Left colon (tissue), 2 donors: ENCODE measurements around the gene VEPH1. TPM values are rescaled to one million over a fixed set of nuclear protein-coding genes. Genes with fewer than 3 reads are reported as not detected.
"Not testable (repeated sequence)": the region's sequence is repeated elsewhere in the genome, so short reads cannot be mapped to it uniquely, and the experiment has no call there.

Experiments
- ATAC-seq: fragments of 200-7000 bp; cut with Tn5 transposase; one replicate; pipeline ENCODE4 v1.9.1; 2020; ENCODE audit warnings: mild to moderate bottlenecking, moderate library complexity
- DNase-seq, 2 donors: peaks; one replicate each; pipeline ENCODE4 v3.0.0-alpha.2; 2020
- intact Hi-C, 2 donors: fragments of 100-400 bp; cut with DNase I in 1 of 2; cut with micrococcal nuclease in 1 of 2; formaldehyde crosslinking; loops; one replicate each; pipeline versions ENCODE4 v1.11.2 to v1.14.0; 2022; cut with DNase I, micrococcal nuclease
- total RNA-seq, 2 donors: library from RNA; stranded (reverse); fragmentation: NEBNext Ultra II Directional; extraction: Animal tissue kit (Norgen Biotek cat#: 25700); gene quantifications; one replicate each; pipeline ENCODE4 v1.2.1, GENCODE V29; 2021
- donor health status: DM: no; HTN: no; CAD: no.
- donor health status: DM: yes; HTN: yes; CAD: no.

The VEPH1 gene
- total RNA-seq, 2 donors from 2014 or later, result 4.2 to 7.8 TPM

DNA sequence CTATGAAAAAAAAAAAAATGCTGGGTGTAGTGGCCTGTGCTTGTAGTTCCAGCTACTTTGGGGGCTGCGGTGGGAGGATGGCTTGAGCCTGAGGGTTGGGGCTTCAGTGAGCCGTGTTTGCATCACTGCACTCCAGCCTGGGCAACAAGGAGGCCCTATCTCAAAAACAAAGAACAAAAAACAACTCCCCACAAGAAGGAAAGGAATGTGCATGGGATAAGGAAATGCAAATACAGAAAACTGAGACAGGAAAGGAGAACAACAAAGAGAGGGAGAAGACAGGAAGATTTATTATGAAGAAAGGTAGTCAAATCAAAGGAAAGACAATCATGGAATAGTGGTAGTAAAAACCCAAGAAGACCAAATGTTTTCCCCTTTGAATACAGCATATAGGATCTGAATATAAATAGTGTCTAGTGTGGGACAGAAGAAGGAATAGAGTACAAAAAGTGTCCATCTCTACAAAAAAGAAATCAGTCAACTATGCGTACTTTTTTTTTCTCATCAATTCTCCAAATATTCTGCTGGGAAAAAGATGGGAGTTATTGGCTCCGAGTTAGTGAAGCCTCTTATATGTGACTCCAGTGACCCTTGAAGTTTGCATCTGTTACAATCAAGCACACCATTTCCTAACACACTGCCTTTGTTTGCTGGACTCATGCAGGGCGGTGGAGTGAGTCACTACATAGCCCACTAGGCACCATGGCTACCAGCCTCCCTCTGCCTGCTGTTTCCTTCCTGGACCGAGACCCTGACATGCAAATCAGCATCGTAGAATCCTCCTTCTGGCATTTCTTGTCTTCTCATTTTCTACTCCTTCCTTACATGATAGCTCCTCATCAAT is 167.8 kb downstream of the VEPH1 start:
- intact Hi-C loops, result no loop called here
- no peak for DNase-seq
- ATAC-seq, result no peak

GRCh38 chr3:157333551-157333991 is 169.6 kb downstream of the VEPH1 start:
- intact Hi-C loops, result no loop called here
- no peak for ATAC-seq
- no peak for DNase-seq

- DNase-seq, result no peak
- no peak for ATAC-seq
- intact Hi-C loops, result no loop called here
Measured at GRCh38 chr3:157330206-157330605, 173.0 kb downstream of the VEPH1 start.

DNA sequence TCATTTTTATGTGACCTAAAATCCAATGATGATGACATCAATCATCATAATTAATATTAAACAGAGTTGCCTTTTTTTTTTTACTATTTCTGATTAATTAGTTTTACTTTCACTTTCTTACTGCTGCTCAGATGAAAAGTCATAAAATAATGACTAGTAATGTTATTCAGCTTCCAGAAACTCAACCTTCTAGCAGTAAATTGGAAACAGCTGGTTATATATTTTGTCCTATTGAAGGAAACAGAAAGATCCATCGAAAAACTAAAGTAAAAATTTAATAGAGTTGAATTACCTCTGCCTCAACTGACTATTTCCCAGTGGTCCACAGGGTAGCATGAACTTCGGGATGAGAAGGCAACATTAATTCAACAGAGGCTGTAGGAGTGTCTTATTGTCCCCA is 173.7 kb downstream of the VEPH1 start:
- DNase-seq (no peak), ATAC-seq (no peak)
- intact Hi-C loops, result no loop called here

- ATAC-seq (no peak), DNase-seq (no peak)
- intact Hi-C loops, result no loop called here
Measured at GRCh38 chr3:157327837-157328236, 175.4 kb downstream of the VEPH1 start.

GRCh38 chr3:157327018-157327417 is 176.2 kb downstream of the VEPH1 start:
- ATAC-seq (no peak), DNase-seq (no peak)
- intact Hi-C loops, result no loop called here

- ATAC-seq, DNase-seq, intact Hi-C loops: not testable (repeated sequence)
Measured at GRCh38 chr3:157324869-157325268, 178.3 kb downstream of the VEPH1 start.

- DNase-seq, result no peak
- ATAC-seq, result no peak
- intact Hi-C loops, result no loop called here
Measured at GRCh38 chr3:157323360-157323759, 179.9 kb downstream of the VEPH1 start.

- ATAC-seq, result no peak
- intact Hi-C loops, result no loop called here
- no peak for DNase-seq
Measured at GRCh38 chr3:157319672-157320071, 183.5 kb downstream of the VEPH1 start.

DNA sequence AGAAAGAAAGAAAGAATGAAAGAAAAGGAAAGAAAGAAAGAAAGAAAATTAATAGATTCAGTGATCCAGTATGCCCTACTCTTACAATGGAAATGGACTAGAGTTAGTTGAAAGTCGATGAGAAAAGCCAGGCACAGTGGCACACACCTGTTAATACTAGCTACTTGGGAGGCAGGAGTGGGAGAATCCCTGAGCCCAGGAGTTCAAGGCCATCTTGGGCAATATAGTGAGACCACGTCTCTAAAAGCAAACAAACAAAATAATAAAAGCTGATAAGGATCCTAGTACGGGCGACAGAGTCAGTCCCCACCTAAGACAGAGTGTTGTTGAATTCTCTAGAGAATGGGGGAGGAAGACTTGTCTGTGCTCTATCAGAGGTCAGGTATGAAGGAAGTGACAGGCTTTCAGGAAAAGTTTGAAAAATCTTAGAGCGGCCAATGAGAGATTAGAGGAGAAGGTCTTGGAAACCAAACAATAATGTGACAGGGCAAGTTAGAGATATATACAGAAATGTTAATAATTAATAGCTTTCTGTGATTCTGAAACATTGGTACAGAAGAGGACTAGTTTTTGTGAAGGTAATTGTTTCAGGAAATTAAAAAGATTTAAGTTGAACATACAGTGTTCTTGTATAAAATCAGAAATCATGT is 184.5 kb downstream of the VEPH1 start:
- ATAC-seq, result peak; percentile 35
- intact Hi-C loops, result no loop called here

GRCh38 chr3:157317895-157318294 is 185.3 kb downstream of the VEPH1 start:
- no peak for ATAC-seq
- intact Hi-C loops, result no loop called here
- DNase-seq, result no peak

More for the DNA sequence above, 184.5 kb downstream of the VEPH1 start:
- DNase-seq, result no peak

GRCh38 chr3:157313186-157313585 is 190.0 kb downstream of the VEPH1 start:
- ATAC-seq (peak; percentile 86), DNase-seq (no peak)
- intact Hi-C loops, result no loop called here

DNA sequence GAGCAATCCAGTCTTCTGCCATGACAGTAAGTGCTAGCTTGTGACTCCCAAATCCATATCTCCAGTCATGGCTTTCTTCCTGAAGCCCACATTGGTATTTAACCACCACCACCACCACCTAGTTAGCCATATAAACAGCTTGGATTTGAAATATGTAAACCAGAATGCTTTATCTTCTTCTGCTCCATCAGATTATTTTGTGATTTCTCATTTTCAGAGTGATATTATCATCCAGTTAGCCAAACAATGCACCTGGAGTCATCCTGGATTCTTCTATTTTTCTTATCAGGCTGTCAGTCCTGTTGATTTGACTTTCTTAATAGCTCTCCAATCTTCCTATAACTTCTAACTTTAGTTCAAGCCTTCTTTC is 190.9 kb downstream of the VEPH1 start:
- no peak for DNase-seq
- intact Hi-C loops, result no loop called here
- ATAC-seq, result no peak

GRCh38 chr3:157311633-157312375 is 191.4 kb downstream of the VEPH1 start:
- DNase-seq, result no peak
- intact Hi-C loops, result no loop called here
- ATAC-seq, result no peak

- intact Hi-C loops, result no loop called here
Measured at GRCh38 chr3:157310329-157311052, 192.7 kb downstream of the VEPH1 start.

GRCh38 chr3:157306502-157306901 is 196.7 kb downstream of the VEPH1 start:
- intact Hi-C loops, result no loop called here
- DNase-seq (no peak), ATAC-seq (no peak)

More at GRCh38 chr3:157310329-157311052, 192.7 kb downstream of the VEPH1 start:
- no peak for DNase-seq
- no peak for ATAC-seq

DNA sequence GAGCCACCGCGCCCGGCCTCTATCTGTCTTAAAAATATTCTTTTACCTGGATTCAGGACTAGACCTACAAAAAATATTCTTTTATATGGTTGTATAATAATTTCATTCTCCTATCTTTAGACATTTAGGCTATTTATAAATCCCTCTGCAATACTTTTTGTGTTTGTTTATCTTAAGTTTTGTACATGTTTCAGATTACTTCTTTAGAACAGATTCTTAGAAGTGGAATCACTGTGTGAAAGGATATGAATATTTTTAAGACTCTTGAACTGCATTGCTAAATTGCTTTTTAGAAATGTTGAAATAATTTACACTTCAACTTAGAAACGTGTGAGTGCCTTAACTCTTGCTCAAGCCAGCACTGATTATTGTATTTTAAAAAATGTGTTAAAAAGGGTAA is 197.8 kb downstream of the VEPH1 start:
- DNase-seq, result no peak
- no peak for ATAC-seq

DNA sequence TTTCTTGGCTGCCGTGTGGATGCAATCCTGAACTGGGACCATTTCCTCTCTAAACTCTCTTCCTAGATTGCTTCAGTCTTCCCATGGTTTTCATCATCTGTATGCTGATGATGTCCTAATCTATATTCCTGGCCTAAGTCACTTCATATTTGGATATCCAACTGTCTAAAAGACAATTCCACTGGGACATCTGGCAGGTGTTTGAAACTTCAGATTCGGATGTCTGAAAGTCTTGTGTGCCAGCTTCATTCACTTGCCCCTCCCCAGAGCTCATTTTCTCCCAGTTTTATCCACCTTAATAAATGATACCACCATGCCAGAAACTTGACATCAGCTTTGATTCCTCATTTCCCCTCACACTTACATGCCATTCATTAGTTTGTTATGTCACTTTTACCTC is 201.5 kb downstream of the VEPH1 start:
- DNase-seq (no peak), ATAC-seq (no peak)
- intact Hi-C loops, result no loop called here

More for the DNA sequence above, 197.8 kb downstream of the VEPH1 start:
- intact Hi-C loops, result no loop called here
